A673 (cell line): Measurements from ENCODE around the gene RRAS. TPM values are rescaled to one million over a fixed set of nuclear protein-coding genes. Genes with fewer than 3 reads are reported as not detected.
A peak's percentile ranks its signal among the peaks of the same experiment; 100 is the strongest.

Source experiments
- BruUV-seq: library from RNA; stranded (reverse); fragments of 400-500 nt; replicated peaks from 2 replicates; lab custom pipeline; 2021; lab: Mats Ljungman, UMichigan
- CTCF ChIA-PET: fragments of 300-600 bp; sonication (Branson Sonifier 250); formaldehyde crosslinking; loops from one replicate; lab custom pipeline; 2022; ENCODE audit warnings: antibody characterized with exemption; lab: Charles Lee
- POLR2A ChIA-PET: fragments of 300-600 bp; sonication (Branson Sonifier 250); formaldehyde crosslinking; loops from one replicate; lab custom pipeline; 2022; ENCODE audit warnings: antibody characterized with exemption; ENCODE audit not compliant: low non-redundant PET; lab: Charles Lee
- DNase-seq: peaks from one replicate; pipeline ENCODE4 v3.0.0-alpha.2; 2015; ENCODE audit warnings: low spot score
- H3K27ac ChIP-seq: fragments of 200-600 bp; sonication (generic); 2 replicates; pipeline ENCODE4 v1.5.1; 2016; ENCODE audit warnings: mixed run types, low read depth, mild to moderate bottlenecking, mixed read lengths, antibody characterized with exemption, low read length; ENCODE audit not compliant: poor library complexity, severe bottlenecking
- H3K27me3 ChIP-seq: fragments of 200-600 bp; sonication (generic); replicated peaks from 2 replicates; pipeline ENCODE4 v1.6.1; 2017; ENCODE audit warnings: mixed run types, low read depth, mild to moderate bottlenecking, mixed read lengths, antibody characterized with exemption, low read length; ENCODE audit not compliant: insufficient read depth, poor library complexity
- H3K36me3 ChIP-seq: fragments of 200-600 bp; sonication (generic); 2 replicates; pipeline ENCODE4 v1.6.1; 2016; ENCODE audit warnings: mixed run types, mild to moderate bottlenecking, mixed read lengths, antibody characterized with exemption, low read length; ENCODE audit not compliant: insufficient read depth, poor library complexity, severe bottlenecking
- H3K4me1 ChIP-seq: fragments of 200-600 bp; sonication (generic); 2 replicates; pipeline ENCODE4 v1.6.1; 2017; ENCODE audit warnings: mixed run types, mild to moderate bottlenecking, mixed read lengths, antibody characterized with exemption, low read length; ENCODE audit not compliant: insufficient read depth, poor library complexity, severe bottlenecking
- H3K4me3 ChIP-seq: fragments of 200-600 bp; sonication (generic); 2 replicates; pipeline ENCODE4 v1.5.1; 2016; ENCODE audit warnings: low read depth, mixed run types, mild to moderate bottlenecking, mixed read lengths, low read length; ENCODE audit not compliant: poor library complexity, severe bottlenecking
- H3K9me3 ChIP-seq: fragments of 200-600 bp; sonication (generic); 2 replicates; pipeline ENCODE4 v1.6.1; 2016; ENCODE audit warnings: mixed run types, low read depth, mild to moderate bottlenecking, mixed read lengths, antibody characterized with exemption, low read length; ENCODE audit not compliant: poor library complexity, severe bottlenecking
- CTCF ChIP-seq: fragments of 300-800, 200-600 bp; sonication (generic); conservative IDR thresholded peaks from 2 replicates; pipeline ENCODE4 v1.5.1; 2017; ENCODE audit warnings: low read depth, mild to moderate bottlenecking, antibody characterized with exemption, low read length, moderate library complexity, mixed read lengths
- EZH2 ChIP-seq: fragments of 200-600 bp; sonication (generic); IDR thresholded peaks from 2 replicates; pipeline ENCODE4 v1.6.1; 2017; ENCODE audit warnings: borderline replicate concordance, low read depth, mild to moderate bottlenecking, mixed read lengths, antibody characterized with exemption, low read length; ENCODE audit not compliant: poor library complexity, severe bottlenecking
- intact Hi-C: fragments of 100-400 bp; cut with micrococcal nuclease; formaldehyde crosslinking; loops from one replicate; pipeline ENCODE4 v1.10.0; 2022; ENCODE audit not compliant: unreplicated experiment
- total RNA-seq: library from RNA; stranded (reverse); gene quantifications from 2 replicates; pipeline ENCODE4 v1.2.3, GENCODE V29; 2021

The RRAS gene
- total RNA-seq, 1 experiment from 2014 or later, result 27.6 TPM

- H3K4me1 ChIP-seq, result peaks cover 17% of the 10 kb centered on the region
- BruUV-seq, result TSS peak; percentile 78
- H3K27ac ChIP-seq, result peak overlapping the region; percentile 83
- H3K9me3 ChIP-seq, result no peaks in the 10 kb centered on the region
- TF ChIP-seq CTCF (no peak), EZH2 (no peak)
- no peak for DNase-seq
- ChIA-PET POLR2A (no interaction called here), CTCF (interaction anchor here (1.0 kb wide), 1 partner anchor 15 kb away, joined by 3 read pairs; no protein-coding TSS in a partner anchor)
- H3K27me3 ChIP-seq, result no peaks in the 10 kb centered on the region
- peaks cover 33% of the 10 kb centered on the region for H3K36me3 ChIP-seq
- intact Hi-C loops, result no loop called here
- peak overlapping the region; percentile 86 for H3K4me3 ChIP-seq
Measured at GRCh38 chr19:49666120-49666444, 26.1 kb upstream of the RRAS start.

GRCh38 chr19:49665351-49666119 is 25.6 kb upstream of the RRAS start, which contains the start of the genes BCL2L12 and IRF3:
Gene BCL2L12 (plus strand): TSS chr19:49665933. CDS start chr19:49666693, 760 bp downstream.
Gene IRF3 (minus strand): TSS chr19:49665857. CDS start chr19:49664838, 1,019 bp downstream.
- BruUV-seq, result no TSS peak
- CTCF ChIA-PET, result no interaction called here
- POLR2A ChIA-PET, result no interaction called here
- intact Hi-C loops, result no loop called here
- peak within 1 kb of the TSS; percentile 86 for H3K4me3 ChIP-seq
- TF ChIP-seq EZH2, result no peak
- no peak for TF ChIP-seq CTCF
- peak; percentile 97 for DNase-seq
- H3K27ac ChIP-seq, result peak within 1 kb of the TSS; percentile 83
- H3K36me3 ChIP-seq, result peaks cover 34% of the 10 kb centered on the region
- H3K9me3 ChIP-seq, result no peaks in the 10 kb centered on the region
- peaks cover 17% of the 10 kb centered on the region for H3K4me1 ChIP-seq
- no peaks in the 10 kb centered on the region for H3K27me3 ChIP-seq

GRCh38 chr19:49665036-49665350 is 25.1 kb upstream of the RRAS start:
- intact Hi-C loops, result no loop called here
- ChIA-PET CTCF (interaction anchor here (1.1 kb wide), 1 partner anchor 12 kb away, joined by 3 read pairs; the partner anchor contains the start of gene PRMT1), POLR2A (no interaction called here)
- BruUV-seq, result no TSS peak
- Histone ChIP-seq H3K27ac (peak overlapping the region; percentile 83), H3K27me3 (no peaks in the 10 kb centered on the region), H3K36me3 (peaks cover 35% of the 10 kb centered on the region), H3K4me3 (peak overlapping the region; percentile 86), H3K9me3 (no peaks in the 10 kb centered on the region), H3K4me1 (peaks cover 17% of the 10 kb centered on the region)
- TF ChIP-seq EZH2 (no peak), CTCF (no peak)
- DNase-seq, result no peak
